Tibial nerve (tissue), 4 donors: ENCODE results near the gene MCU. TPM values are rescaled to one million over a fixed set of nuclear protein-coding genes. Genes with fewer than 3 reads are reported as not detected.
"Not testable (repeated sequence)": the region's sequence is repeated elsewhere in the genome, so short reads cannot be mapped to it uniquely, and the experiment has no call there.

Source experiments
- DNase-seq, 2 donors: peaks; one replicate each; pipeline ENCODE4 v3.0.0-alpha.2; 2019; ENCODE audit warnings: low spot score in 2 of 2
- H3K27ac ChIP-seq, 4 donors: fragments of 200-600 bp; sonication (generic) in 3 of 4; one replicate each; pipeline ENCODE4 v1.5.1; 2017 to 2019; ENCODE audit warnings: mild to moderate bottlenecking in 1 of 4
- H3K27me3 ChIP-seq, 2 donors: fragments of 200-600 bp; sonication (generic) in 1 of 2; one replicate each; pipeline versions ENCODE4 v1.5.1 to v1.6.0; 2017 to 2019
- H3K36me3 ChIP-seq, 3 donors: fragments of 200-600 bp; sonication (generic); one replicate each; pipeline ENCODE4 v1.5.1; 2018 to 2019
- H3K4me1 ChIP-seq, 4 donors: fragments of 200-600 bp; sonication (generic) in 3 of 4; one replicate each; pipeline ENCODE4 v1.5.1; 2017 to 2019
- H3K4me3 ChIP-seq, 4 donors: fragments of 200-600 bp; sonication (generic) in 3 of 4; one replicate each; pipeline ENCODE4 v1.5.1; 2017 to 2019; ENCODE audit warnings: mild to moderate bottlenecking in 1 of 4, moderate library complexity in 1 of 4
- H3K9me3 ChIP-seq, 4 donors: fragments of 200-600 bp; sonication (generic) in 3 of 4; one replicate each; pipeline ENCODE4 v1.5.1; 2017 to 2019
- EP300 ChIP-seq, 2 donors: sonication (generic); formaldehyde crosslinking; IDR thresholded peaks; one replicate each; pipeline ENCODE4 v1.6.1; 2017; ENCODE audit warnings: antibody characterized with exemption in 2 of 2, mild to moderate bottlenecking in 1 of 2
- POLR2A ChIP-seq, 2 donors: fragments of 450-650 bp; IDR thresholded peaks; one replicate each; pipeline ENCODE4 v1.6.1; 2017; ENCODE audit warnings: antibody characterized with exemption in 2 of 2, mild to moderate bottlenecking in 2 of 2, moderate library complexity in 2 of 2
- WGBS, 2 donors: methylation state at CpG; one replicate each; pipeline ENCODE4 v1.1.5; 2018; 5-methylcytosine and 5-hydroxymethylcytosine counted together
- total RNA-seq, 4 donors: library from RNA; depleted of rRNA; stranded (reverse); fragments of >200 nt; gene quantifications; one replicate each; pipeline ENCODE4 v1.1.0, GENCODE V29; 2016
- TF ChIP-seq, protein P1 (sequence below), 5 experiments: fragments of 200-600 bp in 3 of 5; fragments of 450-650 bp in 2 of 5; sonication (generic) in 3 of 5; IDR thresholded peaks; one replicate each; pipeline ENCODE4 v1.5.1; 2016 to 2019; ENCODE audit warnings: antibody characterized with exemption in 5 of 5, mild to moderate bottlenecking in 3 of 5, moderate library complexity in 2 of 5

MCU gene
- total RNA-seq, 4 donors from 2014 or later, result 6.7 to 16.4 (median 14.2) TPM

DNA sequence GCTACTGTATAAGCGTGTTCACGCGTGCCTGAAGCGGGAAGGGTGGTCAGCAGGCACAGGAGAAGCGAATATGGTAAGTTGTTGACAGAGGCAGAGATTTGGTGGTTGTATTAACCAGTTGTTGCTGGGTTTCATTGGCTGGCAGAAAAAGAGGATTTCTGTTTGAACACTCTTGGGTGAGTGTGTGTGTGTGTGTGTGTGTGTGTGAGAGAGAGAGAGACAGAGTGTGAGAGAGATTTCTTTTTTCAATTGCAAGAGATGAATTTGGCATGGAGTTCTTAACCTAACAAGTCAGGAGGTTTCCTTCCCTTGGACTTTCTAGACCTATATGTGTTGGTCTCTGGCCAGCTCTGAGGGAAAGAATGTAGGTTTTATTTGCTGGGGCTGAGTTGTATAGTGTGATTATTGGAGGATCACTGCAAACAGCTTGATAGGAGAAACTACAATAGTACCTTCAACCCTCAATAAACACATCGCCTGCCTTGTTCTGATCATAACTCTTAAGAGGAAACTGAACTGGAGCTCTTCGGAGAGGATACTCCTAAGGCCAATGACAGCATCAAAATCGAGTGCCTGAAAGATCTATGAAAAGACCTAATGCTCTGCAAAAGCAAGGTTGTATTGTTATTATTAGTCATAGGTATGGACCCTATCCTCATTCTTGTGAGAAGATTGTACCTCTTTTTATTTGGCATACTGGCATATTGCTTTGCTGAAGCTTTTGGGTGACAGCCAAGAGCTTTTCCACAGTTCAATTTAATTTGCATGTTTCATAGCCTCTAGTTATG, 1.2 kb downstream of the MCU start:
- no peak for DNase-seq
- Histone ChIP-seq H3K9me3 (no peaks in the 10 kb centered on the region), H3K27ac (peak overlapping the region; percentile 83 to 94 (median 90)), H3K4me1 (peaks cover 0 to 33% (median 13%) of the 10 kb centered on the region in 4 donors), H3K27me3 (no peaks in the 10 kb centered on the region), H3K36me3 (no peaks in the 10 kb centered on the region), H3K4me3 (peak overlapping the region; percentile 69 to 89 (median 85))
- TF ChIP-seq, protein P1, sequence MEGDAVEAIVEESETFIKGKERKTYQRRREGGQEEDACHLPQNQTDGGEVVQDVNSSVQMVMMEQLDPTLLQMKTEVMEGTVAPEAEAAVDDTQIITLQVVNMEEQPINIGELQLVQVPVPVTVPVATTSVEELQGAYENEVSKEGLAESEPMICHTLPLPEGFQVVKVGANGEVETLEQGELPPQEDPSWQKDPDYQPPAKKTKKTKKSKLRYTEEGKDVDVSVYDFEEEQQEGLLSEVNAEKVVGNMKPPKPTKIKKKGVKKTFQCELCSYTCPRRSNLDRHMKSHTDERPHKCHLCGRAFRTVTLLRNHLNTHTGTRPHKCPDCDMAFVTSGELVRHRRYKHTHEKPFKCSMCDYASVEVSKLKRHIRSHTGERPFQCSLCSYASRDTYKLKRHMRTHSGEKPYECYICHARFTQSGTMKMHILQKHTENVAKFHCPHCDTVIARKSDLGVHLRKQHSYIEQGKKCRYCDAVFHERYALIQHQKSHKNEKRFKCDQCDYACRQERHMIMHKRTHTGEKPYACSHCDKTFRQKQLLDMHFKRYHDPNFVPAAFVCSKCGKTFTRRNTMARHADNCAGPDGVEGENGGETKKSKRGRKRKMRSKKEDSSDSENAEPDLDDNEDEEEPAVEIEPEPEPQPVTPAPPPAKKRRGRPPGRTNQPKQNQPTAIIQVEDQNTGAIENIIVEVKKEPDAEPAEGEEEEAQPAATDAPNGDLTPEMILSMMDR (IDR thresholded peaks at IDR 0.05), result no peak
- no peak for TF ChIP-seq EP300 (IDR thresholded peaks at IDR 0.05)
- no peak for TF ChIP-seq POLR2A (IDR thresholded peaks at IDR 0.05)
- WGBS, 2 donors, result 8 to 10% methylated on average over 8 of the region's 8 CpGs

DNA sequence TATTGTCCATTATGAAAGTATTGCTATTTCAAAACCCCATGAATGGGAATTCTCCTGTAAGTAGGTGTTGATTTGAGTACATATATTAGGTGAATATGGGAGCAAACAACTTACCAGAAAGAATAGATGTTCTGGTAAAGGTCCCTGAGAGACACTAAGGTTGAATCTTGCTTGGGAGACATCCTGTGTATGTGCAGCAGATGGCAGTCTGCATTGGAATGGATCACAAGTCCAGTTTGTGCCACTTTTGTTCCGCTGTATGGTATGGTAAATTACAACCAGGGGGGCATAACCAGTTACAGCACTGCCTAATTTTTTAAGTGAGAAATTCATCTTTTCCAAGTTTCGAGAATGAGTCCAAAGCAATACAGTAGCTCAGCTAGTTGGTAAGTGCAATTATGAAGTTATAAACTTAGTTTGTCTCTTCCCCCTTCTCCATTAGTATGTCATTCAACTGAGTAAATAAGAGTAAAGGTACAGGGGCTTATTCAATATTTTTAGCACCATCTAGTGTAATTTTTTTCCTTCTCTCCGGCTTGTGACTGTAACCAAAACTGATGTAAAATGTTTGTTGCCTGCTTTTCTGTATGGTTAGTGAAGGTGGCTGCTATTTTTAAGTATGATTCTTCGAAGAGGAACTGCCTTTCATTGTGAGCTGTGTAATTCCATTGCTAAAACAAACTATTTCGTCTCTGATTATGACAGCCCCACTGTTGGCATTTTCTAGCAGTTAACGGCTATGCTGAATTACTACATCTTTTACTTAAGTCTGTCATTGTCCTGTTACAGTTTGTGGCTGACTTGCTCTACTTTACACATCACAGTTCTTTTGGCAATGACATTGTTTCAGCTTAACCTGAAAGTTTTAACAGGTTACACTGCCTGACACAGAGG, 2.8 kb downstream of the MCU start:
- TF ChIP-seq POLR2A (IDR thresholded peaks at IDR 0.05), result no peak
- TF ChIP-seq, protein P1 (IDR thresholded peaks at IDR 0.05), result peak in 3 of 5 experiments; percentile 19 to 43 (median 29)
- no peak overlapping the region for H3K4me3 ChIP-seq
- no peak for DNase-seq
- H3K36me3 ChIP-seq, result no peaks in the 10 kb centered on the region
- 43 to 45% methylated on average over 6 of the region's 6 CpGs for WGBS, 2 donors
- no peaks in the 10 kb centered on the region for H3K27me3 ChIP-seq
- H3K4me1 ChIP-seq, result peaks cover 0 to 33% (median 13%) of the 10 kb centered on the region in 4 donors
- no peak overlapping the region for H3K27ac ChIP-seq
- H3K9me3 ChIP-seq, result no peaks in the 10 kb centered on the region

DNA sequence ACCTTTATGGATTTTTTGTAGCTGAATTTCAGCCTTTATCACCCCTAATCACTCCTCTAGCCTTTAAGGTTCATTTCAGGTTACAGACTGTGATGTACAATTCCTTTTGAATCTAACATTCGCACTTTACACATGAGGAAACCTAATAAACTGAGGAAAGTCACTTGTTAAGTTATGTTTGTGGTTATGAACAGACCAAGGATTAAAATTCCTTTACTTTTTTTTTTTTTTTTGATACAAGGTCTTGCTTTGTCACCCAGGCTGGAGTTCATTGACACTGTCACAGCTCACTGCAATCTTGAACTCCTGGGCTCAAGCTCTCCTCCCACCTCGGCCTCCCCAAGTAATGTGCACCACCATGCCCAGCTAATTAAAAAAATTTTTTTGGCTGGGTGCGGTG, 3.6 kb downstream of the MCU start:
- TF ChIP-seq POLR2A (IDR thresholded peaks at IDR 0.05), result no peak
- TF ChIP-seq EP300 (IDR thresholded peaks at IDR 0.05), result no peak
- TF ChIP-seq, protein P1 (IDR thresholded peaks at IDR 0.05), result no peak
- Histone ChIP-seq H3K4me1 (peaks cover 0 to 33% (median 13%) of the 10 kb centered on the region in 4 donors), H3K27me3 (no peaks in the 10 kb centered on the region), H3K27ac (no peak overlapping the region), H3K36me3 (no peaks in the 10 kb centered on the region), H3K4me3 (no peak overlapping the region), H3K9me3 (no peaks in the 10 kb centered on the region)
- DNase-seq, result no peak
- whole genome bisulfite sequencing, 2 donors, result 87 to 90% methylated on average over 3 of the region's 3 CpGs

DNA sequence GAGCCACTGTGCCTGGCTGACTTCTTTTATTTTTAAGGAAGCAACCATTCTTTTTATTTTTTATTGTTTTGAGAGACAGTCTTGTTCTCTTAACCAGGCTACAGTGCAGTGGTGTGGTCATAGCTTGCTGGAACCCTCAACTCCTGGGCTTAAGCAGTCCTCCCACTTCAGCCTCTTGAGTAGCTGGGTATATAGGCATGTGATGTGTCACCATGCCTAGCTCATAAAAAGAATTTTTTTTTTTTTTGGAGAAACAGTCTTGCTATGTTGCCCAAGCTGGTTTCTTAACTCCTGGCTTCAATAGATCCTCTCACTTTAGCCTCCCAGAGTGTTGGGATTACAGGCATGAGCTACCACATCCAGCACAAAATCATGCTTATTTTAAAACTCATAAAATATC, 5.8 kb downstream of the MCU start:
- H3K9me3 ChIP-seq, result no peaks in the 10 kb centered on the region
- DNase-seq, result no peak
- H3K27me3 ChIP-seq, result no peaks in the 10 kb centered on the region
- no peak overlapping the region for H3K4me3 ChIP-seq
- no peaks in the 10 kb centered on the region for H3K36me3 ChIP-seq
- H3K27ac ChIP-seq, result no peak overlapping the region
- peaks cover 0 to 28% (median 13%) of the 10 kb centered on the region in 4 donors for H3K4me1 ChIP-seq
- no peak for TF ChIP-seq EP300 (IDR thresholded peaks at IDR 0.05)
- TF ChIP-seq, protein P1 (IDR thresholded peaks at IDR 0.05), result no peak
- TF ChIP-seq POLR2A (IDR thresholded peaks at IDR 0.05), result no peak

DNA sequence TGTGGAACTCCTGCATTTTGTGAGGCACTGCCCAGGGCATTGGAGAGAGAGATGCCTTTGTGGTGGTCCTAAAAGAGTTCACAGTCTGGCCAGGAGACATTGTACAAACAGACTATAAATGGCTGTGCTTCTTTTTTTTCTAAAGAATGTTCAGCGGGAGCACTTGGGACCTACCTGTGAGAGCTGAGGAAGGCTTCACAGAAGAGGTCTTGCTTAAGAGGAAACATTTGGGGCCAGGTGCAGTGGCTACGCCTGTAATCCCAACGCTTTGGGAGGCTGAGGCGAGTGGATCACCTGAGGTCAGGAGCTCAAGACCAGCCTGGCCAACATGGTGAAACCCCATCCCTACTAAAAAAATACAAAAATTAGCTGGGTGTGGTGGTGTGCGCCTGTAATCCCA, 10.5 kb downstream of the MCU start:
- H3K27me3 ChIP-seq, H3K9me3 ChIP-seq, H3K27ac ChIP-seq, H3K4me1 ChIP-seq, DNase-seq, H3K4me3 ChIP-seq, H3K36me3 ChIP-seq: not testable (repeated sequence)
- 92% methylated on average over 5 of the region's 5 CpGs for WGBS, 2 donors
